ENCODE results near the gene GULP1.

GRCh38 chr2:188599140-188599539 is 307.5 kb downstream of the GULP1 start:
- TF ChIP-seq POLR2A (IDR thresholded peaks at IDR 0.05) (no peak), CTCF (IDR thresholded peaks at IDR 0.05) (no peak), POLR2AphosphoS5 (IDR thresholded peaks at IDR 0.05; ENCODE audit: insufficient read depth in 1 of 2, low read depth in 1 of 2) (no peak)

All from vagina (tissue), 2 donors.